ENCODE measurements around the gene DPH2.

Gene DPH2

GRCh38 chr1:43969746-43970466 lies at the start of gene DPH2:
Gene DPH2 (plus strand): TSS chr1:43970010. CDS start chr1:43970176, 166 bp downstream.
- peak; percentile 99 for DNase-seq

GRCh38 chr1:43921022-43921421 lies 48.8 kb upstream of the DPH2 start:
- no peak for DNase-seq

GRCh38 chr1:43924516-43924915 lies 45.3 kb upstream of the DPH2 start:
- DNase-seq: no peak

- DNase-seq: no peak
Measured at GRCh38 chr1:43925846-43926245, 44.0 kb upstream of the DPH2 start.

GRCh38 chr1:43930168-43930948 lies 39.5 kb upstream of the DPH2 start:
- DNase-seq: no peak

- DNase-seq: no peak
Measured at GRCh38 chr1:43930949-43931275, 38.9 kb upstream of the DPH2 start.

GRCh38 chr1:43931711-43932660 lies 37.8 kb upstream of the DPH2 start:
- DNase-seq: no peak

- DNase-seq: no peak
Measured at GRCh38 chr1:43932786-43933385, 36.9 kb upstream of the DPH2 start.

- DNase-seq: no peak
Measured at GRCh38 chr1:43933386-43934100, 36.3 kb upstream of the DPH2 start, which contains the start of gene ARTN. Gene ARTN (plus strand): TSS chr1:43933801. CDS start chr1:43935657, 1,856 bp downstream.

GRCh38 chr1:43934101-43934985 lies 35.5 kb upstream of the DPH2 start:
- DNase-seq: peak; percentile 66

- DNase-seq: no peak
Measured at GRCh38 chr1:43934986-43935324, 34.9 kb upstream of the DPH2 start.

GRCh38 chr1:43935711-43936427 lies 33.9 kb upstream of the DPH2 start:
- DNase-seq: peak; percentile 88

GRCh38 chr1:43936431-43937151 lies 33.2 kb upstream of the DPH2 start:
- DNase-seq: no peak

GRCh38 chr1:43937179-43937865 lies 32.5 kb upstream of the DPH2 start:
- DNase-seq: no peak

- no peak for DNase-seq
Measured at GRCh38 chr1:43938383-43938782, 31.4 kb upstream of the DPH2 start.

GRCh38 chr1:43938892-43939587 lies 30.8 kb upstream of the DPH2 start:
- no peak for DNase-seq

GRCh38 chr1:43942411-43942810 lies 27.4 kb upstream of the DPH2 start:
- no peak for DNase-seq

- no peak for DNase-seq
Measured at GRCh38 chr1:43944860-43945259, 24.9 kb upstream of the DPH2 start.
